Heart left ventricle (tissue), 16 donors: Measurements from ENCODE around the gene NMNAT2. TPM values are rescaled to one million over a fixed set of nuclear protein-coding genes. Genes with fewer than 3 reads are reported as not detected.

Experiments used
- ATAC-seq, 4 donors: fragments of 200-7000 bp; cut with Tn5 transposase; one replicate each; pipeline ENCODE4 v1.9.1; 2020 to 2022; ENCODE audit warnings: moderate library complexity in 4 of 4, mild to moderate bottlenecking in 3 of 4, moderate number of reproducible peaks in 1 of 4
- DNase-seq, 5 donors: peaks; one replicate each; pipeline ENCODE4 v3.0.0-alpha.2; 2020
- H3K27ac ChIP-seq, 12 donors: fragments of 200-600 bp; sonication (generic) in 4 of 12; one replicate each; pipeline versions ENCODE4 v1.5.0 to v1.8.0; 2016 to 2022; ENCODE audit warnings: mild to moderate bottlenecking in 2 of 12
- H3K27me3 ChIP-seq, 9 donors: fragments of 200-600 bp; sonication (generic) in 2 of 9; one replicate each; pipeline versions ENCODE4 v1.5.1 to v1.8.0; 2016 to 2022; ENCODE audit warnings: mild to moderate bottlenecking in 3 of 9
- H3K36me3 ChIP-seq, 9 donors: fragments of 200-600 bp; sonication (generic) in 2 of 9; one replicate each; pipeline versions ENCODE4 v1.5.0 to v1.8.0; 2018 to 2022; ENCODE audit warnings: mild to moderate bottlenecking in 2 of 9
- H3K4me1 ChIP-seq, 12 donors: fragments of 200-600 bp; sonication (generic) in 4 of 12; one replicate each; pipeline versions ENCODE4 v1.5.0 to v1.8.0; 2016 to 2022; ENCODE audit warnings: mild to moderate bottlenecking in 3 of 12
- H3K4me3 ChIP-seq, 12 donors: fragments of 200-600 bp; sonication (generic) in 4 of 12; one replicate each; pipeline versions ENCODE4 v1.5.0 to v1.8.0; 2017 to 2022; ENCODE audit warnings: mild to moderate bottlenecking in 9 of 12, moderate library complexity in 4 of 12
- H3K9me3 ChIP-seq, 12 donors: fragments of 200-600 bp; sonication (generic) in 4 of 12; one replicate each; pipeline versions ENCODE4 v1.5.0 to v1.8.0; 2016 to 2022; ENCODE audit warnings: mild to moderate bottlenecking in 1 of 12
- CTCF ChIP-seq, 12 donors: fragments of 200-600 bp; sonication (generic) in 4 of 12; IDR thresholded peaks; one replicate each; pipeline versions ENCODE4 v1.5.0 to v1.8.0; 2018 to 2022; ENCODE audit warnings: antibody characterized with exemption in 12 of 12, mild to moderate bottlenecking in 5 of 12
- POLR2A ChIP-seq, 2 donors: fragments of 450-650 bp; IDR thresholded peaks; one replicate each; pipeline ENCODE4 v1.6.1; 2017; ENCODE audit warnings: antibody characterized with exemption in 2 of 2, mild to moderate bottlenecking in 2 of 2, moderate library complexity in 2 of 2
- WGBS, 4 donors: extraction: QIAGEN DNeasy Blood & Tissue Kit in 2 of 4; methylation state at CpG; one replicate each; pipeline versions ENCODE4 v1.1.5 to v1.1.7; 2013 to 2018; 5-methylcytosine and 5-hydroxymethylcytosine counted together
- intact Hi-C, 10 donors: fragments of 100-400 bp; cut with DNase I; formaldehyde crosslinking; loops; one replicate each; pipeline versions ENCODE4 v1.11.1 to v1.14.2; 2022
- polyA plus RNA-seq, 2 donors: library from polyadenylated mRNA; stranded (reverse); fragments of 200-250 nt; gene quantifications; one replicate each; pipeline ENCODE4 v1.2.3, GENCODE V29; 2013
- total RNA-seq, 9 donors: library from RNA; depleted of rRNA in 2 of 9; stranded (reverse); fragments of >200 nt in 2 of 9; fragmentation: NEBNext Ultra II Directional in 3 of 9; extraction: Animal tissue kit (Norgen Biotek cat#: 25700) in 3 of 9; gene quantifications; one replicate each; pipeline versions ENCODE4 v1.1.0 to v1.2.4, GENCODE V29; 2016 to 2023
- donor health status: ischemic (EF 13 %, LVEDD 7.1; RV severe dilation, severe dysfunction).
- donor health status: healthy with polysubstance abuse.
- donor health status: DM: no; HTN: yes; CAD: no.
- donor health status: DM: no; HTN: no; CAD: no.
- donor health status: ischemic (EF 25% LVEDD 6.9; RV normal size, moderate dysfunction).
- donor health status: ischemic (EF 25% LVEDD 5.7; RV mildly dilated, moderate dysfunction).
- donor health status: healthy.
- donor health status: DM: yes; HTN: yes; CAD: no.
- donor health status: ischemic (EF 35%, LVEDD 5.7; RV mildly dilated, moderate dysfunction).
- donor health status: nonischemic (EF 11% LVEDD 7.7; RV severe dilation, severe dysfunction).
- donor health status: DM: yes; HTN: yes; CAD: no.
- donor health status: PGD.
- donor health status: ischemic (EF 29% LVEDD 5.4; RV normal size, mild dysfunction).
- donor health status: nonischemic (EF 23%, LVEDD 6.1; RV moderate dilation, normal function).

Gene NMNAT2
- total and polyA plus RNA-seq, 11 donors, result 0.53 to 5.1 (median 1.9) TPM

GRCh38 chr1:183306317-183307042 is 111.7 kb downstream of the NMNAT2 start:
- DNase-seq (peak in 3 of 5 donors; percentile 33 to 83 (median 44)), ATAC-seq (peak in 2 of 4 donors; percentile 63 to 71)
- no peak overlapping the region for H3K4me3 ChIP-seq
- intact Hi-C loops, result no loop called here
- TF ChIP-seq CTCF (IDR thresholded peaks at IDR 0.05) (peak in 9 of 12 donors; percentile 11 to 45 (median 34)), POLR2A (IDR thresholded peaks at IDR 0.05) (no peak)
- H3K36me3 ChIP-seq, result no peaks in the 10 kb centered on the region
- peaks cover 0 to 87% (median 60%) of the 10 kb centered on the region in 12 donors for H3K4me1 ChIP-seq
- peak overlapping the region in 10 of 12 donors; percentile 12 to 82 (median 67) for H3K27ac ChIP-seq
- no peaks in the 10 kb centered on the region for H3K27me3 ChIP-seq
- no peaks in the 10 kb centered on the region for H3K9me3 ChIP-seq
- 32 to 43% (median 38%) methylated on average over 5 of the region's 5 CpGs for WGBS, 4 donors

- peaks cover 0 to 4% (median 0%) of the 10 kb centered on the region in 12 donors for H3K9me3 ChIP-seq
- no peaks in the 10 kb centered on the region for H3K36me3 ChIP-seq
- TF ChIP-seq POLR2A (IDR thresholded peaks at IDR 0.05) (no peak), CTCF (IDR thresholded peaks at IDR 0.05) (no peak)
- WGBS, 4 donors, result 59 to 73% (median 66%) methylated on average over 6 to 7 of the region's 7 CpGs
- intact Hi-C loops, result loop anchor here in 1 of 10 donors (2.0 kb wide), 1 partner anchor 22 kb away; no protein-coding TSS in a partner anchor
- H3K27ac ChIP-seq, result peak overlapping the region in 10 of 12 donors; percentile 56 to 85 (median 67)
- DNase-seq (peak in 2 of 5 donors; percentile 38 to 51), ATAC-seq (peak in 2 of 4 donors; percentile 19 to 70)
- H3K4me1 ChIP-seq, result peaks cover 0 to 79% (median 44%) of the 10 kb centered on the region in 12 donors
- H3K27me3 ChIP-seq, result no peaks in the 10 kb centered on the region
- peak overlapping the region in 3 of 12 donors; percentile 3 to 22 (median 12) for H3K4me3 ChIP-seq
Measured at GRCh38 chr1:183304440-183305107, 113.6 kb downstream of the NMNAT2 start.

- TF ChIP-seq POLR2A (IDR thresholded peaks at IDR 0.05) (no peak), CTCF (IDR thresholded peaks at IDR 0.05) (no peak)
- ATAC-seq (no peak), DNase-seq (no peak)
- peak overlapping the region in 2 of 12 donors; percentile 3 to 12 for H3K4me3 ChIP-seq
- peaks cover 0 to 4% (median 0%) of the 10 kb centered on the region in 12 donors for H3K9me3 ChIP-seq
- WGBS, 4 donors, result 77 to 89% (median 82%) methylated on average over 3 of the region's 3 CpGs
- no peaks in the 10 kb centered on the region for H3K36me3 ChIP-seq
- H3K4me1 ChIP-seq, result peaks cover 0 to 77% (median 43%) of the 10 kb centered on the region in 12 donors
- intact Hi-C loops, result loop anchor here in 1 of 10 donors (2.0 kb wide), 1 partner anchor 21 kb away; no protein-coding TSS in a partner anchor
- no peaks in the 10 kb centered on the region for H3K27me3 ChIP-seq
- peak overlapping the region in 9 of 12 donors; percentile 44 to 85 (median 67) for H3K27ac ChIP-seq
Measured at GRCh38 chr1:183303901-183304300, 114.3 kb downstream of the NMNAT2 start.

GRCh38 chr1:183303323-183303645 is 114.9 kb downstream of the NMNAT2 start:
- Histone ChIP-seq H3K27ac (peak overlapping the region in 10 of 12 donors; percentile 31 to 85 (median 66)), H3K36me3 (no peaks in the 10 kb centered on the region), H3K4me3 (no peak overlapping the region), H3K4me1 (peaks cover 0 to 77% (median 43%) of the 10 kb centered on the region in 12 donors), H3K27me3 (no peaks in the 10 kb centered on the region), H3K9me3 (peaks cover 0 to 4% (median 0%) of the 10 kb centered on the region in 12 donors)
- DNase-seq, result no peak
- ATAC-seq, result no peak
- no peak for TF ChIP-seq POLR2A (IDR thresholded peaks at IDR 0.05)
- no peak for TF ChIP-seq CTCF (IDR thresholded peaks at IDR 0.05)
- WGBS, 4 donors, result 51 to 60% (median 56%) methylated on average over 4 of the region's 4 CpGs
- intact Hi-C loops, result no loop called here
